Activated T-helper 1 cell treated with anti-CD3 and anti-CD28 coated beads, Interleukin-2, amount 50 U/mL, for 16 hours (primary cell): ENCODE measurements around the gene INPP5D.
A peak's percentile ranks its signal among the peaks of the same experiment; 100 is the strongest.
"Not testable (repeated sequence)": the region's sequence is repeated elsewhere in the genome, so short reads cannot be mapped to it uniquely, and the experiment has no call there.

Experiments used
- DNase-seq, 2 donors: peaks; one replicate each; pipeline ENCODE4 v3.0.0-alpha.2; 2020; ENCODE audit warnings: low read depth in 1 of 2, low spot score in 1 of 2

INPP5D gene

GRCh38 chr2:233140978-233141377 lies 80.8 kb downstream of the INPP5D start:
- DNase-seq, result no peak

DNA sequence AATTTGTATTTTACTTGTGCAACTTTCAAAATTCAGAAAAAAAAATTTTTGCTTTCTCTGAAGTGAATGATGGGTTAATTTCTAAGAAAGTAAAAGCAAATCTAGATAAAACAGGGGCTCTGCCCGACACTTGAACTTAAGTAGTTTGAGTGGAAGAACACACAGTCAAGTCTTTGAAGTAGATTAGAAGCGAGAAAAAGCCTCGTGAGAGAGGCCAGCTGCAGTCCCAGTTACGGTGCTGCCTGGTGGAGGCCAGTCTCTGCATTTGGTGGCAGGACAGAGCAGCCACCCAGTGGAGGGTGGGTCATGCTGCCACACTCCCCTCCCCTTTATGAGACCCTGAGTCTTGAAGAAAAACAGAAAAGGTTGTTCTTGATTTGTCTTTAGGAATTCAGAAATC lies 81.8 kb downstream of the INPP5D start:
- DNase-seq, result no peak

GRCh38 chr2:233142355-233142897 lies 82.3 kb downstream of the INPP5D start:
- no peak for DNase-seq

DNA sequence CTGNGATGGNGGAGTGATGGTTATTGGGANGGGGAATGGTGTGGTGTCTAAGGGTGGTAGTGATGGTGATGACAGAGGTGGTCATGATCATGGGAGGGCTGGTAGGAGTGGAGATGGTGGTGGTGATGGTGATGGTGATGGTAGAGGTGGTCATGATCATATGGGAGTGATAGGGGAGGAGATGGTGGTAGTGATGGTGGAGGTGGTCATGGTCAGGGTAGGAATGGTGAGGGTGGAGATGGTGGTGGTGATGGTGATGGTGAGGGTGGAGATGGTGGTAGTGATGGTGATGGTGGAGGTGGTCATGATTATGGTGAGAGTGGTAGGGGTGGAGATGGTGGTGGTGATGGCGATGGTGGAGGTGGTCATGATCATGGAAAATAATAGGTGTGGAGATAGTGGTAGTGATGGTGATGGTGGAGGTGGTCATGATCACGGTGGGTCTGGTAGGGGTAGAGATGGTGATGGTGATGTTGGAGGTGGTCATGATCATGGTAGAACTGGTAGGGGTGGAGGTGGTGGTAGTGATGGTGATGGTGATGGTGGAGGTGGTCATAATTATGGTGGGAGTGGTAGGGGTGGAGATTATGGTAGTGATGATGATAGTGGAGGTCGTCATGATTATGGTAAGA lies 83.7 kb downstream of the INPP5D start:
- DNase-seq, result no peak

GRCh38 chr2:233145726-233146125 lies 85.6 kb downstream of the INPP5D start:
- DNase-seq, result no peak

DNA sequence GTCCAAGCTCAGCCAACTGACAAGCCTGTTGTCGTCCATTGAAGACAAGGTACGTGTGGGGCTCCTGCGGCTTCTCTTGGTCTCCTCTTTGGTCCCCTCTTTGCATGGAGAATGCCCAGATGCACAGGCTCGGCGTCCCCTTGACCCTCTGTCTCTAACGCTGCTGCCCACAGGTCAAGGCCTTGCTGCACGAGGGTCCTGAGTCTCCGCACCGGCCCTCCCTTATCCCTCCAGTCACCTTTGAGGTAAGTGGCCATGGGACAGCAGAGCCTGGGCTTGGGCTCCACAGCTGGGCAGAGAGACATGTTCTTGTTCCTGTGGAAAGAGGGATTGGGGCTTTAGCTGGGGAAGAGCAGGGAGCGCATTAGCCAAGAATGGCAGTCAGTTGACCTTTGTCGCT lies 86.1 kb downstream of the INPP5D start:
- DNase-seq, result no peak

GRCh38 chr2:233147136-233147828 lies 87.1 kb downstream of the INPP5D start:
- no peak for DNase-seq

DNA sequence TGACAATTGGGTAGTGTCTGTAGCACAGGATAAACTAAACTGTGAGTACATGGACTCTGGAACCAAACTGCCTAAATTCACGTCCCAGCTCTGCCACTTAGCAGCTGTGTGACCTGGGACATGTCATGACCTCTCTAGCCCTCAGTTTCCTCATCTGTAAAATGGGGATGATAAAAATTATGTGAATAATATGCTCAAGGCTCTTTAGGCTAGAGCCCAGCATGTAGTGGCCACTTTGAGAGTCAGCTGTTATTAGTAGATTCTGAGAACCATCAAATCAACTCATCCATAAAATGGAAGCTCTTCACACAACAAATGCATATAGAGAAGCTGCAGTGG lies 87.7 kb downstream of the INPP5D start:
- DNase-seq, result no peak

DNA sequence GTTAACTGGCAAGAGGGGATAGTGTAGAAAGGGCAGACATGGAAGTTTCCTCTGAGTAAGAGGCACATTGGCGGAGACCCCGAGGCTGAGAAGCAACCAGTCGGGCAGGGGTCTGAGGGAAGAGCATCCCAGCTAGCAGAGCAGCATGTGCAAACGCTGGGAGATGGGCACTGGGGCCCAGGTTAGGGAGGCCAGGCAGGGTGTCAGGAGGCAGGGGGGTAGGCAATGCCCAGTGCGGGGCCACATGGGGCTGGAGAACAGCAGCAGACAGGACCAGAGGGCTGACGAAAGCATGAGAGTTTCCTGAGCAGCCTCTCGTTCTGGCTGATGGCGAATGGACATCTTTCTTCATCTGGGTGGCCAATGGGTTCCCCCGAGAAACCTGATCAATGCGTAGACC lies 88.2 kb downstream of the INPP5D start:
- DNase-seq, result no peak

DNA sequence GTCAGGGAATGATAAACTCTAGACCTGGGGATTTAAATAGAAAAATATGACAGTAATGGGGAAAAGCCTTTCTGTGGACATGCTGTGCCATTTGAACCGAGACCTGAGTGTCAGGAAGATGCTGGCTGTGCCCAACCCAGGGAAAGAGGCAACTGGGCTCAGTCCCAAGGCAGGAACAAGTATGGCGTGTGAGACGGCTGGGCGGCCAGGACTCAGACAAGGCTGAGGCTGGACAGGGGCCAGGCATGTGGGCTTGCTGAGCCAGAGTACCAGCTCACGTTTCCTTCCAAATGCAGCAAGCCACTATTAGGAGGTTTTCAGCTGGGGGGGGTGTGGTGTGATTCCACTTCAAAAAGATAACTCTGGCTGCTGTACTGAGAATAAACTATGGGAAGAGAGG lies 92.4 kb downstream of the INPP5D start:
- DNase-seq, result no peak

DNA sequence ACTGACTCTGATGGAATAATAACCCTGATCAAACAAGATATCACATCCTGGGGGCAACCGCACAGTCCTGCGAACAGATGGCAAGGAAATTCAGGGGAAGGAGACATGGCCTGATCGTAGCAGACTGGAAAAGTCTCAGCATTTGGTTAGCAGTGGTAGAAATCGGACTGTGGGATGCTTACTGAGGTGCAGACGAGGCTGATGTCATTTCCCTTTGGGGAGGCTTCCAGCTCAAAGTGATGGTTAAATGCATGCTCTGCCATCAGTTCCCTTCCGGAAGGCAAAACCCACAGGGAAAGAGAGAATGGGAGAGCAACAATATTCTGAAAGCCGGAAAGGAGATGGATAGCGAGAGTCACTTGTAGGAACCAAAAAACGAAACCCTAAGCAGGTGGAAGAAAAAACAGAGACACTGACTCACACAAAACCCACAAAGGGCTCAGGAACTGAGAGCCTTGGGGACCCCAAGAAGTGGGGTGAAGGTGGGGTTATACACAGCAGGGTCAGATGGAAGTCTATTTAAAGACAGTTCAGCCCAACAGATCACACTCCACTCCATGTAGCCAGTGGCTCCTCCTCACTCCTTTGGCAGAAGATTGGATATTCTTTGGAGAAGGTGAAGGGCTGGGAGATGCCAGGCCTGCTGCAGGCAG lies 93.1 kb downstream of the INPP5D start:
- DNase-seq, result no peak

- DNase-seq, result no peak
Measured at GRCh38 chr2:233156001-233156400, 95.9 kb downstream of the INPP5D start.

GRCh38 chr2:233156461-233156860 lies 96.3 kb downstream of the INPP5D start:
- DNase-seq, result not testable (repeated sequence)

DNA sequence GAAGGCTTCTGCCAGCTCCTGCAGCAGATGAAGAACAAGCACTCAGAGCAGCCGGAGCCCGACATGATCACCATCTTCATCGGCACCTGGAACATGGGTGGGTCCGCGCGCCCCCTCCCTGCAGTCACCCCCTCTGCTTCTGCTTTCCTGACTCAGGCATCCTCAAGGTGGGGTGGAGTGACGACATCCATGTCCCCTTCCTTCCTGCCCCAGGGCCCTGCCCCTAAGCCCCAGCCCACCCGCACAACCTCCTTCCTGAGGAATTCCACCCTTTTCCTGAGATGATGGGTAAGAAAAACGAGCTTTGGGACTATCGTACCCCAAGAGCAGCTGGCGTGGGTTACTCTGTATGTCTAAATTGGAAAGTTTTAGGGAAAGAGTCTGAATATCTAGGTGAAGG lies 101.6 kb downstream of the INPP5D start:
- DNase-seq, result no peak

- DNase-seq, result no peak
Measured at GRCh38 chr2:233162770-233163169, 102.6 kb downstream of the INPP5D start.

GRCh38 chr2:233163486-233164103 lies 103.5 kb downstream of the INPP5D start:
- DNase-seq, result no peak

DNA sequence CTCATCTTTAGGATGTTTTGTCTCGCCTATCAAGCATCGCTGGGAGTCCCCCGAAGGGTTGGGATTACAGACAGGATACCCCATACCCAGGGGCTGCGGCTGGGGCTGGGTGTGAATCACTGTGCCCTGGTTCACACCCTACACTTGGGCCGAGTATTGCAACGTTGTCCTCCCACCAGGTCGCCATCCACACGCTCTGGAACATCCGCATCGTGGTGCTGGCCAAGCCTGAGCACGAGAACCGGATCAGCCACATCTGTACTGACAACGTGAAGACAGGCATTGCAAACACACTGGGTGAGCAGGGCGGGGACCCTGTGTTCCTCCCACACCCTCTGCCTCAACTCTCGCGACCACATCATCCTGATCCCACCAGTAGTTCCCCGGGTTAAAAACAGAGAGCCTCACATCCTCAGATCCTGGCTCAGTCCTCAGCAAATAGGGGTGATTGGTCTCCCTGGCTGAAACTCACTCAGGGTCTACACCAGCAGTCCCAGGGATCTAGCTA lies 104.0 kb downstream of the INPP5D start:
- no peak for DNase-seq

DNA sequence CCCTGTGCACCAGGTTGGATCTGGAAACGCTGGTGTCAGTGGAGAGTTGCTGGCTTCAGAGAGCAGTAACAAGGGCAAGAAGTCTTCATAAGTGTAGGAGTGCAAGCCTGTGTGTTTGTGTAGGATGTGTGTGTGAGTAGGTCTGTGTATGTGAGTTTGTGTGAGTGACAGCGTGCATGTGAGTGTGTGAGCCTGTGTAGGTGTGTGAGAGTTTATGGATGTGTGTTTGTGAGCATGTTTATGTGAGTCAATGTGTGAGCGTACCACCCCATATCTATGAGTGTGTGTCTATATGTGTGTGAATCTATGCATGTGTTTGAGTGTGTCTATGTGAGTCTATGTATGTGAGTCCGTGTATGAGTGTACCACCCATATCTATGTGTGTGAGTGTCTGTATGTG lies 104.8 kb downstream of the INPP5D start:
- no peak for DNase-seq

GRCh38 chr2:233165543-233165894 lies 105.4 kb downstream of the INPP5D start:
- DNase-seq, result no peak

- DNase-seq, result peak in 1 of 2 donors; percentile 2
Measured at GRCh38 chr2:233165895-233166661, 105.9 kb downstream of the INPP5D start.

GRCh38 chr2:233168445-233168844 lies 108.3 kb downstream of the INPP5D start:
- DNase-seq, result no peak
